ENCODE data around the gene SLC25A48. TPM values are rescaled to one million over a fixed set of nuclear protein-coding genes. Genes with fewer than 3 reads are reported as not detected.
A peak's percentile ranks its signal among the peaks of the same experiment; 100 is the strongest.

The SLC25A48 gene
- not detected for polyA plus RNA-seq

DNA sequence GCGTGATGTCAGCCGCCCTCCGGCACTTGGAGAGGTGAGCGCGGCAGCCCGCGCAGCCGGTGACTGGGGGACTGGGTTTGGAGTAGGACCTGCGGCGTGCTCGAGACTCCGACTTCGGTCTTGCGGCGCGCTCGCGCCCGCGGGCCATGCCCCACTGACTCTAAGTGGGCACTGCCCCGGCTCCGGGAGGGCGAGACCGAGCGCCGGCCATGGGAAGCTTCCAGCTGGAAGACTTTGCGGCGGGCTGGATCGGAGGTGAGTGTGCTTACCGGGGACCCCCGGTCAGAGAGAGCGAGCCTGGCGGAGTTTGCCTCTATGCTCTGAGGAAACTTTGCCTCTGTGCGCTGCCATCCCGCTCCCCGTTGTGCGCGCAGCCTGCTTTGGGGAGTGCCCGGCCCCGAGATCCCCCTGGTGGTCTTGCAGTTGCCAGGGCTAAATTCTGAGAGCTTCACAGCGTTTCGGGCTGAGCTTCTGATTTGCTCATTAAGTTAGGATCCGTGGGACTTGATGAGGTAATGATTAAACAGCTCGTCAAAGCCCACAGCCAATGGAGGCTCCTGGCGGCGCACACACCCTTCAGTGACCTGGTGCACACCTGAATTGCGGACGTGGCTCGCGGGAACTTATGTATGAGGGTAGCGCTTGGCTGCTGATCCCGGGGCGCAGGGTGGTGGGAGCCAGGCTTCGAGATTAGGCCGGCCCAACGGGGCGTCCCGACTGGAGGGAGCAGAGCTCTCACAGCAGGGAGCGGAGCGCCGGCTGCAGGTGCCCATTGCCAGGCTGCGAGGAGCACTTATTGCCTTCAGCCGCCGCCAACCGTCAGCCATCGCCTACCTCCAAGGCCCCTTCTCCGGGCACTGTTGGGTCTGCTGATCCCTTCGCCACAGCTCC, at the start of gene SLC25A48:
Gene SLC25A48, plus strand, starts transcription at position 25 of the 891 bp plus-strand sequence. Its CDS starts 185 bp downstream, at position 210.
- Mint-ChIP-seq H3K4me3 (peak within 1 kb of the TSS in 1 of 4 donors; percentile 36), H3K36me3 (peaks cover 2% of the 10 kb centered on the region), H3K4me1 (peaks cover 0 to 5% (median 3%) of the 10 kb centered on the region in 3 donors), H3K27ac (no peak within 1 kb of the TSS), H3K27me3 (peaks cover 33% of the 10 kb centered on the region), H3K9me3 (peaks cover 3 to 15% (median 11%) of the 10 kb centered on the region in 3 donors)

GRCh38 chr5:135800656-135801055, 33.8 kb upstream of the SLC25A48 start:
- Mint-ChIP-seq H3K9me3 (no peaks in the 10 kb centered on the region), H3K27me3 (peaks cover 6% of the 10 kb centered on the region), H3K4me3 (no peak overlapping the region), H3K36me3 (no peaks in the 10 kb centered on the region), H3K27ac (no peak overlapping the region), H3K4me1 (no peaks in the 10 kb centered on the region)

DNA sequence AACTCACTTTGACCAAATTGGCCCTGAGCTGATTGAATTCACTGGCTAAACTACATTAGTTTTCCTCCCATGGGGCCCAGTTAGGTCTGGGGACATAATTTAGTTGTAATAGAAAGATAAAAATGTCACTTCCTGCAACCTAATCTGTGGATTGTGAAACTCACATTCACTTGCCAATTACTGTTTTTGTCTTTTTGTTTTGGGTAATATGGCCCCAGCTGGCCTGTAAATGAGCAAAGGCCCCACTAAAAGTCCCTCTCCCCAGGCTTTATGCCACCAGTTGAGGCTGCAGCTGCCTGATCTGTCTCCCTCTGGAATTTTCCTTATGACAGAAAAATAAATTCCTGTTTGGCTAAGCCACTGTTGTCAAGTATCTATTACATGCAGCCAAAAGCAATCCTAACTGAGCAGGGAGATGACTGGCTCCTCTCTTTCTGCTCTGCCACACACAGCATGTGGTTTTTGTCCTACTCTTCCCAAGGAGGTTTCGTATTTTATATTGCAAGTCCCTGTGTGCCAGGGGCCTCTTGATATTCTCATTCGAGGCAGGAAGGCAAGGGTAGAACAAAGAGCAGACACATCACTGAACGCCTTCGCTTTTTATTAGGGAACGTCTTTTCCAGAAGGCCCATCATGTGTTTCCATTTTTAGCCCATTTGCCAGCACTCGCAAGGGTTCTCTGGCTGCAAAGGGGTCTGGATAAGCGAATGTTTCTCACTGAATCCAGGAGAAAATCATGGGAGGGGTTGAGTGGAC, 24.1 kb upstream of the SLC25A48 start:
- Mint-ChIP-seq H3K36me3 (no peaks in the 10 kb centered on the region), H3K4me1 (peaks cover 0 to 1% (median 0%) of the 10 kb centered on the region in 3 donors), H3K27ac (no peak overlapping the region), H3K4me3 (no peak overlapping the region), H3K9me3 (peaks cover 0 to 2% (median 0%) of the 10 kb centered on the region in 3 donors), H3K27me3 (peaks cover 7% of the 10 kb centered on the region)

- H3K27ac Mint-ChIP-seq: no peak overlapping the region
These were observed 23.5 kb upstream of the SLC25A48 start for GRCh38 chr5:135811007-135811406.

GRCh38 chr5:135813758-135814157, 20.7 kb upstream of the SLC25A48 start:
- Mint-ChIP-seq H3K4me3 (no peak overlapping the region), H3K36me3 (no peaks in the 10 kb centered on the region), H3K9me3 (peaks cover 0 to 4% (median 0%) of the 10 kb centered on the region in 3 donors), H3K27ac (no peak overlapping the region), H3K27me3 (peaks cover 8% of the 10 kb centered on the region), H3K4me1 (peaks cover 0 to 1% (median 0%) of the 10 kb centered on the region in 3 donors)

More at GRCh38 chr5:135811007-135811406, 23.5 kb upstream of the SLC25A48 start:
- peaks cover 0 to 4% (median 0%) of the 10 kb centered on the region in 3 donors for H3K9me3 Mint-ChIP-seq
- H3K4me3 Mint-ChIP-seq: no peak overlapping the region
- H3K36me3 Mint-ChIP-seq: no peaks in the 10 kb centered on the region
- H3K4me1 Mint-ChIP-seq: peaks cover 0 to 1% (median 0%) of the 10 kb centered on the region in 3 donors
- H3K27me3 Mint-ChIP-seq: peaks cover 7% of the 10 kb centered on the region

GRCh38 chr5:135814316-135814715, 20.1 kb upstream of the SLC25A48 start:
- peaks cover 0 to 4% (median 0%) of the 10 kb centered on the region in 3 donors for H3K9me3 Mint-ChIP-seq
- H3K36me3 Mint-ChIP-seq: no peaks in the 10 kb centered on the region
- H3K27me3 Mint-ChIP-seq: peaks cover 8% of the 10 kb centered on the region
- no peak overlapping the region for H3K27ac Mint-ChIP-seq
- peaks cover 0 to 1% (median 0%) of the 10 kb centered on the region in 3 donors for H3K4me1 Mint-ChIP-seq
- H3K4me3 Mint-ChIP-seq: no peak overlapping the region

DNA sequence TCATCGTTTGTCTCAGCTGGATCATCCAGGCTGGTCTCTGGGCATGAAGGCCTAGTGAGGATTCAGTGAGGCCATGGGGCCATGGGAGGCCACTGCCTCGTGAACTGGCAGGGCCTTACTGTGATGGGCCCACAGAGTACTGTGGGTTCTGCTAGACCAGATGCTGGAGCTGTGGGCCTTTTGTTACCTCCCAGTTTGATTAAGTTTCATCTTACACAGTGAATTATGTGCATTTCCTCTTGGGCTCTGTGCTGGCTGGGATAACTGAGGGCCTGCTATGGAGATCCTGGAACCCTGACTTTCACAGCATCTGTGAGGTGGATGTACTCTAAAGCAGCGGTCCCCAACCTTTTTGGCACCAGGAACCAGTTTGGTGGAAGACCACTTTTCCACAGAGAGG, 19.7 kb upstream of the SLC25A48 start:
- no peaks in the 10 kb centered on the region for H3K36me3 Mint-ChIP-seq
- H3K27ac Mint-ChIP-seq: no peak overlapping the region
- H3K9me3 Mint-ChIP-seq: peaks cover 0 to 4% (median 0%) of the 10 kb centered on the region in 3 donors
- peaks cover 0 to 1% (median 0%) of the 10 kb centered on the region in 3 donors for H3K4me1 Mint-ChIP-seq
- peaks cover 8% of the 10 kb centered on the region for H3K27me3 Mint-ChIP-seq
- H3K4me3 Mint-ChIP-seq: no peak overlapping the region

GRCh38 chr5:135821061-135821801, 13.2 kb upstream of the SLC25A48 start:
- Mint-ChIP-seq H3K27me3 (peaks cover 1% of the 10 kb centered on the region), H3K36me3 (no peaks in the 10 kb centered on the region), H3K4me3 (no peak overlapping the region), H3K4me1 (peaks cover 0 to 3% (median 0%) of the 10 kb centered on the region in 3 donors), H3K27ac (no peak overlapping the region), H3K9me3 (peaks cover 0 to 2% (median 0%) of the 10 kb centered on the region in 3 donors)

- no peak overlapping the region for H3K27ac Mint-ChIP-seq
- peaks cover 0 to 2% (median 0%) of the 10 kb centered on the region in 3 donors for H3K9me3 Mint-ChIP-seq
- H3K4me1 Mint-ChIP-seq: peaks cover 0 to 3% (median 0%) of the 10 kb centered on the region in 3 donors
- H3K36me3 Mint-ChIP-seq: no peaks in the 10 kb centered on the region
- peaks cover 1% of the 10 kb centered on the region for H3K27me3 Mint-ChIP-seq
- H3K4me3 Mint-ChIP-seq: no peak overlapping the region
These were observed 12.7 kb upstream of the SLC25A48 start for GRCh38 chr5:135821802-135822201.

DNA sequence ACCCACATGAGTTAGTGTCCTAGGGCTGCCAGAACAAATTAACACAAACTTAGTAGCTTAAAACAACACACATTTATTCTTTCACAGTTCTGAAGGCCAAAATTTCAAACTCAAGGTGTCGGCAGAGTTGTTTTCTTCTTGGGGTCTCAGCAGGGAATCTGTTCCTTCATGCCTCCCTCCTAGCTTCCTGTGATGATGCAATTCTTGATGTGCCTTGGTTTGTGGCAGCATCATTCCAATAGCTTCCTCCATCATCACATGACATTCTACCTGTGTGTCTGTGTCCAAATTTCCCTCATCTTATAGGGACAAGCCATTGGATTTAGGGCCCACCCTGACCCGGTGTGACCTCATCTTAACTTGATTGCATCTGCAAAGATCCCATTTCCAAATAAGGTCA, 12.2 kb upstream of the SLC25A48 start:
- Mint-ChIP-seq H3K36me3 (no peaks in the 10 kb centered on the region), H3K27ac (no peak overlapping the region), H3K9me3 (peaks cover 0 to 2% (median 0%) of the 10 kb centered on the region in 3 donors), H3K4me3 (no peak overlapping the region), H3K27me3 (no peaks in the 10 kb centered on the region), H3K4me1 (peaks cover 0 to 3% (median 0%) of the 10 kb centered on the region in 3 donors)

DNA sequence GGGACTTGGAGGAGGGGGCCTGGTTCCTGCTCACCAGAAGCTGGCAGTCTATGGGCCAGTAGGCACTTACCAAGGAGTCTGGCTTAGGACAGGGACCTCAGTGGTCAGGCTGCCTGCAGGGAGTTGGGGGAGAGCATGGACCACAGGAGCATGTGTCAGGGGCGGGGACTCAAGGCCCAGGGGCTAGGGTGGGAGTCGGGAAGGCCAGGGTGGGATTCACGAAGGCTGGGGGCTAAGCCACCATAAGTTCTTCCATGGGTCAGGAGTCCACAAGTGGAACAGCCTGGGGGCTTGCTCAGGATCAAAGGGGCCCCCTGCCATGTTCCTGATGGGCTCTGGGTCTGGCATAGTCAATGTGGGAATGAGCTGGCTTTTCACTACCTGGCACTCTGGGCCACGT, 11.5 kb upstream of the SLC25A48 start:
- Mint-ChIP-seq H3K27ac (no peak overlapping the region), H3K36me3 (no peaks in the 10 kb centered on the region), H3K4me3 (no peak overlapping the region), H3K4me1 (peaks cover 0 to 3% (median 0%) of the 10 kb centered on the region in 3 donors), H3K9me3 (peaks cover 0 to 2% (median 0%) of the 10 kb centered on the region in 3 donors), H3K27me3 (no peaks in the 10 kb centered on the region)

DNA sequence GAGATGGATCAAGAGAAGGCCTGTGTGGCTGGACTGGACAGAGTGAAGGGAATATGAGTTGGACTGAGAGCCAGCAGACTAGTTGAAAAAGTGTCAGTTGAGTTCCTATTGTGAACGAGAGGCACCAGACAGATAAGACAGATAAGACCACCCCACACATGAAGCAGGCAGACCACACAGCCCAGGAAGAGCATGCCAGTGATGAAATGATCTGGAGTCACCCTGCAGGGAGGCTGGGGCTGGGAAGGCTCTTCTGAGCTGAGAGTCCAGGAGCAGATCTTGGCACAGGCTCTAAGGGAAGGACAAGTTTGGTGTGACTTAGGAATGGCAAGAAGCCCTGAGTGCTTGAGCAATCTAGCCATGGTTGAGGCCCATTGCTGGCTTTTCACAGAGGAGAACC, 10.6 kb upstream of the SLC25A48 start:
- Mint-ChIP-seq H3K4me1 (peaks cover 0 to 3% (median 0%) of the 10 kb centered on the region in 3 donors), H3K9me3 (peaks cover 0 to 2% (median 0%) of the 10 kb centered on the region in 3 donors), H3K36me3 (no peaks in the 10 kb centered on the region), H3K27me3 (no peaks in the 10 kb centered on the region), H3K27ac (no peak overlapping the region), H3K4me3 (no peak overlapping the region)

DNA sequence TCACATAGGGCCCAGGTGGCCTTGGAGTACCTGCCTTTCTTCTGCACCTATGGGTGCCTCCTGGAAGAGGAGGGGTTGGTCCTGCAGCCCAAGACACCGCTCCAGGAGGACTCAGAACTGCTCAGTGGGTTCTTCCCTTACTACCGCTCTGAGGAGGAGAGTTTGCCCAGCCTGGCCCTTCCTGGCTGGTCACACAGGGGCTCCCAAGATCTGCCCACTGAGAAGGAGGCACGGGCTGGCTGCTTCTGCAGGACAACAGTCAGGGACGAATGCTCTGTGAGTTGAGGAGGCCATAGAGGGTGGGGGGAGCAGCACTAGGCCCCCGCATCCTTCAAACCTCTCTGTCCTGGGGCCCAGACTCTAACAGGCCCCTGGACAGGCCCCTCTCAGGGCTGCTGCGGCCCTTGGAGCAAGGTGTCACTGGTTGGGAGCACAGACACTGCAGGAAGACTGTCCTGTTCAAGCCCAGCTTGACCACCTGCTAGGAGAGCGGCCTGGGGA, 9.9 kb upstream of the SLC25A48 start:
- Mint-ChIP-seq H3K36me3 (no peaks in the 10 kb centered on the region), H3K4me1 (peaks cover 0 to 3% (median 0%) of the 10 kb centered on the region in 3 donors), H3K27ac (no peak overlapping the region), H3K4me3 (no peak overlapping the region), H3K9me3 (peaks cover 0 to 2% (median 0%) of the 10 kb centered on the region in 3 donors), H3K27me3 (peaks cover 4% of the 10 kb centered on the region)

Measured in IgD-negative memory B cell (primary cell).